H1 (cell line): ENCODE results near the gene WDR37.

Experiments used
- CTCF ChIP-seq, 3 experiments: IDR thresholded peaks; 1 replicate in 2 of 3; 2 replicates in 1 of 3; pipeline versions ENCODE4 v1.5.1 to v1.6.1; 2011; ENCODE audit warnings: low read length in 3 of 3, mild to moderate bottlenecking in 3 of 3, inconsistent platforms in 2 of 3, low read depth in 1 of 3, moderate library complexity in 1 of 3; ENCODE audit not compliant: insufficient read depth in 1 of 3; ENCODE audit errors: control extremely low read depth in 1 of 3
- KDM4A ChIP-seq: IDR thresholded peaks from one replicate; pipeline ENCODE4 v1.7.1; 2012; ENCODE audit warnings: low read depth, mild to moderate bottlenecking, moderate library complexity, low read length, inconsistent platforms; ENCODE audit not compliant: severe bottlenecking
- KDM5A ChIP-seq: fragments of 200-600 bp; IDR thresholded peaks from 2 replicates; pipeline ENCODE4 v1.7.1; 2012; ENCODE audit warnings: mild to moderate bottlenecking, low read length, inconsistent platforms, mixed read lengths
- POLR2AphosphoS5 ChIP-seq: IDR thresholded peaks from 2 replicates; pipeline ENCODE4 v1.6.1; 2011; ENCODE audit warnings: low read depth, low read length
- SP1 ChIP-seq: IDR thresholded peaks from 2 replicates; pipeline ENCODE4 v1.6.1; 2011; ENCODE audit warnings: low read depth, low read length
- TBP ChIP-seq: IDR thresholded peaks from 2 replicates; pipeline ENCODE4 v1.6.1; 2011; ENCODE audit warnings: low read depth, low read length, improper control_type of control experiment

- no peak for TF ChIP-seq TBP
- no peak for TF ChIP-seq KDM4A
- TF ChIP-seq POLR2AphosphoS5: no peak
- TF ChIP-seq CTCF (IDR thresholded peaks at IDR 0.05; ENCODE audit: control extremely low read depth in 1 of 3, insufficient read depth in 1 of 3, low read depth in 1 of 3, low read length in 3 of 3): no peak
- TF ChIP-seq KDM5A: no peak
- no peak for TF ChIP-seq SP1
Observed at GRCh38 chr10:1085258-1085657, 29.1 kb downstream of the WDR37 start.
